ENCODE data around the gene CPNE5. TPM values are rescaled to one million over a fixed set of nuclear protein-coding genes. Genes with fewer than 3 reads are reported as not detected.

Gene CPNE5
- total and polyA plus RNA-seq, 9 of the 15 experiments (the other 6 are each of a cell fraction or from before 2014, with no cell fraction given): 0.14 to 1.0 (median 0.46) TPM; not detected in 2

DNA sequence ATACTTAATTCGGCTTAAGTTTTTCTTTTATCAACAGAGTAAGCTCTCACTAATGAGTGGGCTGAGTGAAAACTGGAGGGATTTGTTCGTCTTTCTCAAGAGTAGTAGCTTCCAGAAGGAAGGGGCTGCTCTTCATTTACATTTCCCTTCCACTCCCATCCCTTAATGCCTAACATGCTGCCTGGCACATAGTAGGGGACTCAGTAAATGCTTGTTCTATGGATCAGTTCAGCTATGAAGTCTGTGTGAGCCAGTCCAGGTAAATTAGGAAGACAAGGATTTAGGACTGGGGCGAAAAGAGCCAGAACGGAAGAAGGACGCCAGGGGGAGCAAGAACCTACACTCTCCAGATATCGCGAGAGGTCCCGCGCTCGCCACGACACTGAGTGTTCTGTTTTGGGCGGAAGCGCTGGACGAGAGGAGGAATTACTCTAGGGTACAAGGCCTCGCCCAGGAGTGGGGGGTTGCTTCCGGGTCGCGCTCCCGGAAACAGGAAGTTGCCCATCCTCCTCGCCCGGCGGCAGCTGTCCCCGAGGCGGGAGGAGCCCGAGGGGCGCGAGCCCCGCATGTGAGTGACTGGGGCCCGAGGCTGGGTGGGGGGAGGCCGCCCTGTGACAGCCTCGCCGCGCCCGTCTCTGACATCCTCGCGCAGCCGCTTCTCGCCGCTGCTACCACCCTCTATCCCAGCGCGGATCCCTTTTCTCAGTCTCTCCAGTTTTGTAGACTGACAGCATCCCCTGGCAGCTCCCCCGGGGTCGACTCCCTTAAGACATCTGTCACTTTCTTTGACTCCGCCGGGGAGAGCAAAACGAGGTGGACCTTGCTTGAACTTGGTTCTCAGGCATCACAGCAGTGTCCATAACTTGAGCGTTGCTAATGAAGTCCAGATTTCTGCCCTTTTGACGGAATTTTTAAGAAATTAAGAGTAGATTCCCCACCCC lies 46.5 kb upstream of the CPNE5 start, which contains the start of gene C6orf89 (continued):
- TF ChIP-seq HBP1 (CRISPR knock-in tag; IDR thresholded peaks at IDR 0.05) (peak; percentile 66; the same call in 1 of the 2 replicates), GATA2 (CRISPR knock-in tag; IDR thresholded peaks at IDR 0.05) (no peak), SRF (CRISPR knock-in tag; IDR thresholded peaks at IDR 0.05) (peak in 1 of 2 experiments; percentile 69; a peak in 1 of 4 replicates), ZNF644 (tag; IDR thresholded peaks at IDR 0.05; ENCODE audit: low read depth) (no peak), PHF21A (IDR thresholded peaks at IDR 0.05; ENCODE audit: borderline replicate concordance, low read depth) (no peak), ZNF217 (CRISPR knock-in tag; IDR thresholded peaks at IDR 0.05) (no peak), MTF1 (CRISPR knock-in tag; IDR thresholded peaks at IDR 0.05; ENCODE audit: borderline replicate concordance) (no peak), ETV5 (CRISPR knock-in tag; IDR thresholded peaks at IDR 0.05; ENCODE audit: low read depth) (peak; percentile 91), SIN3A (IDR thresholded peaks at IDR 0.05; ENCODE audit: borderline replicate concordance in 2 of 2, control insufficient read depth in 1 of 2, low read depth in 2 of 2, low read length in 2 of 2) (peak; percentile 89 to 93; a peak in 3 of 4 replicates), GATAD2B (IDR thresholded peaks at IDR 0.05; ENCODE audit: borderline replicate concordance) (0 out of 2 replicates have a peak, but pooled peaks have one; percentile 56), KDM5B (IDR thresholded peaks at IDR 0.05; ENCODE audit: insufficient replicate concordance, low read depth, low read length) (peak; percentile 63), FOXK1 (CRISPR knock-in tag; IDR thresholded peaks at IDR 0.05; ENCODE audit: borderline replicate concordance) (0 out of 2 replicates have a peak, but pooled peaks have one; percentile 29), ZNF717 (CRISPR knock-in tag; IDR thresholded peaks at IDR 0.05) (no peak), ZNF121 (CRISPR knock-in tag; conservative IDR thresholded peaks at IDR 0.05) (no peak), KDM4B (IDR thresholded peaks at IDR 0.05; ENCODE audit: borderline replicate concordance in 2 of 2, low read depth in 1 of 2) (peak in 1 of 2 experiments; percentile 99; a peak in 2 of 4 replicates), NFIC (IDR thresholded peaks at IDR 0.05) (peak; percentile 46; the same call in 1 of the 2 replicates), KLF16 (IDR thresholded peaks at IDR 0.05) (no peak), MXD1 (CRISPR knock-in tag; IDR thresholded peaks at IDR 0.05; ENCODE audit: borderline replicate concordance, poor library complexity, severe bottlenecking) (no peak), ZNF324 (CRISPR knock-in tag; IDR thresholded peaks at IDR 0.05) (no peak), MEF2D (tag; conservative IDR thresholded peaks at IDR 0.05; ENCODE audit: low read depth) (peak; percentile 32; the same call in 1 of the 2 replicates), NR2F6 (CRISPR knock-in tag; IDR thresholded peaks at IDR 0.05) (no peak; the same call in 1 of the 2 replicates), NELFE (IDR thresholded peaks at IDR 0.05; ENCODE audit: insufficient read depth, insufficient read length) (no peak), ATF7 (IDR thresholded peaks at IDR 0.05) (peak; percentile 91), ZNF696 (CRISPR knock-in tag; conservative IDR thresholded peaks at IDR 0.05) (no peak)
- TF ChIP-seq, protein P1, sequence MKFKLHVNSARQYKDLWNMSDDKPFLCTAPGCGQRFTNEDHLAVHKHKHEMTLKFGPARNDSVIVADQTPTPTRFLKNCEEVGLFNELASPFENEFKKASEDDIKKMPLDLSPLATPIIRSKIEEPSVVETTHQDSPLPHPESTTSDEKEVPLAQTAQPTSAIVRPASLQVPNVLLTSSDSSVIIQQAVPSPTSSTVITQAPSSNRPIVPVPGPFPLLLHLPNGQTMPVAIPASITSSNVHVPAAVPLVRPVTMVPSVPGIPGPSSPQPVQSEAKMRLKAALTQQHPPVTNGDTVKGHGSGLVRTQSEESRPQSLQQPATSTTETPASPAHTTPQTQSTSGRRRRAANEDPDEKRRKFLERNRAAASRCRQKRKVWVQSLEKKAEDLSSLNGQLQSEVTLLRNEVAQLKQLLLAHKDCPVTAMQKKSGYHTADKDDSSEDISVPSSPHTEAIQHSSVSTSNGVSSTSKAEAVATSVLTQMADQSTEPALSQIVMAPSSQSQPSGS (CRISPR knock-in tag; IDR thresholded peaks at IDR 0.05): no peak
